Keratinocyte (primary cell): ENCODE data around the gene SEC61A2. TPM values are rescaled to one million over a fixed set of nuclear protein-coding genes. Genes with fewer than 3 reads are reported as not detected.

Source experiments
- DNase-seq: peaks from one replicate; pipeline ENCODE4 v3.0.0-alpha.2; 2011; ENCODE audit warnings: low read depth, missing footprints, low spot score
- FAIRE-seq: peaks from 2 replicates; lab custom pipeline; 2011; peaks lifted over from hg19 to GRCh38; lab: Jason Lieb, UNC
- H2AFZ ChIP-seq: 2 replicates; pipeline ENCODE4 v1.6.0; 2012; ENCODE audit warnings: low read length, control low read depth, inconsistent platforms; ENCODE audit not compliant: control insufficient read depth
- H3K27ac ChIP-seq: 2 replicates; pipeline ENCODE4 v1.5.1; 2011; ENCODE audit warnings: low read length; ENCODE audit not compliant: control insufficient read depth, insufficient read depth
- H3K27me3 ChIP-seq: 3 replicates; pipeline ENCODE4 v1.6.0; 2011; ENCODE audit warnings: low read length; ENCODE audit not compliant: control insufficient read depth, insufficient read depth; ENCODE audit errors: extremely low read depth
- H3K36me3 ChIP-seq, 2 experiments: 2 replicates in 1 of 2; 3 replicates in 1 of 2; pipeline ENCODE4 v1.5.1; 2011; ENCODE audit warnings: low read length in 2 of 2, mild to moderate bottlenecking in 1 of 2; ENCODE audit not compliant: control insufficient read depth in 2 of 2, insufficient read depth in 2 of 2; ENCODE audit errors: extremely low read depth in 1 of 2
- H3K4me1 ChIP-seq: 3 replicates; pipeline ENCODE4 v1.5.1; 2011; ENCODE audit warnings: low read length; ENCODE audit not compliant: control insufficient read depth, insufficient read depth; ENCODE audit errors: extremely low read depth
- H3K4me2 ChIP-seq: 3 replicates; pipeline ENCODE4 v1.6.0; 2011; ENCODE audit warnings: low read depth, low read length; ENCODE audit not compliant: control insufficient read depth, insufficient read depth; ENCODE audit errors: extremely low read depth
- H3K4me3 ChIP-seq, 3 experiments: fragments of 200-600 bp in 1 of 3; sonication (generic) in 1 of 3; 2 replicates in 2 of 3; 3 replicates in 1 of 3; pipeline ENCODE4 v1.5.1; 2011 to 2016; ENCODE audit warnings: low read length in 3 of 3, mild to moderate bottlenecking in 3 of 3, control low read depth in 2 of 3, inconsistent platforms in 1 of 3, low read depth in 1 of 3, mixed read lengths in 1 of 3, mixed run types in 1 of 3, moderate library complexity in 1 of 3; ENCODE audit not compliant: control insufficient read depth in 2 of 3, insufficient read depth in 2 of 3; ENCODE audit errors: extremely low read depth in 1 of 3
- H3K79me2 ChIP-seq: 2 replicates; pipeline ENCODE4 v1.6.0; 2012; ENCODE audit warnings: low read length; ENCODE audit not compliant: control insufficient read depth, insufficient read depth
- H3K9ac ChIP-seq: 3 replicates; pipeline ENCODE4 v1.6.0; 2011; ENCODE audit warnings: low read length; ENCODE audit not compliant: control insufficient read depth, insufficient read depth; ENCODE audit errors: extremely low read depth
- H3K9me1 ChIP-seq: 3 replicates; pipeline ENCODE4 v1.6.0; 2011; ENCODE audit warnings: low read length; ENCODE audit not compliant: control insufficient read depth, insufficient read depth; ENCODE audit errors: extremely low read depth
- H3K9me3 ChIP-seq: 2 replicates; pipeline ENCODE4 v1.5.1; 2012; ENCODE audit warnings: low read depth, low read length; ENCODE audit not compliant: control insufficient read depth
- H4K20me1 ChIP-seq: 3 replicates; pipeline ENCODE4 v1.6.0; 2011; ENCODE audit warnings: low read length; ENCODE audit not compliant: control insufficient read depth, insufficient read depth; ENCODE audit errors: extremely low read depth
- EZH2 ChIP-seq: IDR thresholded peaks from one replicate; pipeline ENCODE4 v1.6.1; 2012; ENCODE audit warnings: inconsistent platforms, mild to moderate bottlenecking, low read length, moderate library complexity
- dilution Hi-C: fragments of 300-500 bp; cut with MboI; formaldehyde crosslinking; loops from one replicate; pipeline ENCODE4 v1.7.0; 2020; ENCODE audit warnings: low sequenced_read_pairs; ENCODE audit not compliant: extremely low pct_ligation_motif_present
- polyA plus RNA-seq, 5 experiments: library from polyadenylated mRNA; depleted of rRNA in 3 of 5; stranded (reverse) in 3 of 5; stranded (forward) in 1 of 5; unstranded in 1 of 5; fragments of >200 nt; gene quantifications; 1 replicate in 1 of 5; 2 replicates in 3 of 5; 3 replicates in 1 of 5; pipeline versions ENCODE4 v1.2.1 to v1.2.3, GENCODE V29; 2011 to 2012; ENCODE audit warnings: missing spikeins in 2 of 5, low read depth in 1 of 5, low replicate concordance in 1 of 5
- TF ChIP-seq, protein P1 (sequence below), 3 experiments: IDR thresholded peaks in 1 of 3; conservative IDR thresholded peaks in 1 of 3; optimal IDR thresholded peaks in 1 of 3; 2 replicates in 2 of 3; 3 replicates in 1 of 3; pipeline versions ENCODE3 to v1.5.1; 2011; ENCODE audit warnings: low read length in 3 of 3, mild to moderate bottlenecking in 3 of 3, moderate library complexity in 2 of 3, control low read depth in 1 of 3, inconsistent platforms in 1 of 3; ENCODE audit not compliant: insufficient read depth in 2 of 3; ENCODE audit errors: extremely low read depth in 1 of 3

Gene SEC61A2
- polyA plus RNA-seq, 1 donor (not counting 4 experiments of a cell fraction or from before 2014, with no cell fraction given) = 13.7 TPM

GRCh38 chr10:12135631-12136030 lies 6.2 kb downstream of the SEC61A2 start:
- H3K9me3 ChIP-seq = no peaks in the 10 kb centered on the region
- no peaks in the 10 kb centered on the region for H4K20me1 ChIP-seq
- no peaks in the 10 kb centered on the region for H3K4me1 ChIP-seq
- H3K9me1 ChIP-seq = no peaks in the 10 kb centered on the region
- H3K9ac ChIP-seq = no peak overlapping the region
- dilution Hi-C loops = no loop called here
- no peaks in the 10 kb centered on the region for H3K27me3 ChIP-seq
- no peak overlapping the region for H2AFZ ChIP-seq
- FAIRE-seq = no peak
- peaks cover 7 to 10% of the 10 kb centered on the region in 2 experiments for H3K36me3 ChIP-seq
- TF ChIP-seq, protein P1, sequence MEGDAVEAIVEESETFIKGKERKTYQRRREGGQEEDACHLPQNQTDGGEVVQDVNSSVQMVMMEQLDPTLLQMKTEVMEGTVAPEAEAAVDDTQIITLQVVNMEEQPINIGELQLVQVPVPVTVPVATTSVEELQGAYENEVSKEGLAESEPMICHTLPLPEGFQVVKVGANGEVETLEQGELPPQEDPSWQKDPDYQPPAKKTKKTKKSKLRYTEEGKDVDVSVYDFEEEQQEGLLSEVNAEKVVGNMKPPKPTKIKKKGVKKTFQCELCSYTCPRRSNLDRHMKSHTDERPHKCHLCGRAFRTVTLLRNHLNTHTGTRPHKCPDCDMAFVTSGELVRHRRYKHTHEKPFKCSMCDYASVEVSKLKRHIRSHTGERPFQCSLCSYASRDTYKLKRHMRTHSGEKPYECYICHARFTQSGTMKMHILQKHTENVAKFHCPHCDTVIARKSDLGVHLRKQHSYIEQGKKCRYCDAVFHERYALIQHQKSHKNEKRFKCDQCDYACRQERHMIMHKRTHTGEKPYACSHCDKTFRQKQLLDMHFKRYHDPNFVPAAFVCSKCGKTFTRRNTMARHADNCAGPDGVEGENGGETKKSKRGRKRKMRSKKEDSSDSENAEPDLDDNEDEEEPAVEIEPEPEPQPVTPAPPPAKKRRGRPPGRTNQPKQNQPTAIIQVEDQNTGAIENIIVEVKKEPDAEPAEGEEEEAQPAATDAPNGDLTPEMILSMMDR (optimal IDR thresholded peaks at IDR 0.05 in 1 of 3, IDR thresholded peaks at IDR 0.05 in 1 of 3, conservative IDR thresholded peaks at IDR 0.05 in 1 of 3; ENCODE audit: extremely low read depth in 1 of 3, insufficient read depth in 2 of 3, low read length in 3 of 3) = no peak
- TF ChIP-seq EZH2 = no peak
- DNase-seq = no peak
- no peak overlapping the region for H3K4me2 ChIP-seq
- H3K27ac ChIP-seq = no peak overlapping the region
- H3K4me3 ChIP-seq = no peak overlapping the region
- peaks cover 13% of the 10 kb centered on the region for H3K79me2 ChIP-seq

GRCh38 chr10:12140038-12140437 lies 10.6 kb downstream of the SEC61A2 start:
- H3K9ac ChIP-seq = no peak overlapping the region
- H4K20me1 ChIP-seq = no peaks in the 10 kb centered on the region
- H3K27ac ChIP-seq = no peak overlapping the region
- H3K4me2 ChIP-seq = no peak overlapping the region
- no peaks in the 10 kb centered on the region for H3K27me3 ChIP-seq
- no peak for TF ChIP-seq EZH2
- TF ChIP-seq, protein P1 (optimal IDR thresholded peaks at IDR 0.05 in 1 of 3, IDR thresholded peaks at IDR 0.05 in 1 of 3, conservative IDR thresholded peaks at IDR 0.05 in 1 of 3; ENCODE audit: extremely low read depth in 1 of 3, insufficient read depth in 2 of 3, low read length in 3 of 3) = no peak
- no peaks in the 10 kb centered on the region for H3K4me1 ChIP-seq
- no peak overlapping the region for H2AFZ ChIP-seq
- no peak for DNase-seq
- H3K9me1 ChIP-seq = peaks cover 2% of the 10 kb centered on the region
- no peaks in the 10 kb centered on the region for H3K9me3 ChIP-seq
- H3K4me3 ChIP-seq = no peak overlapping the region
- no peaks in the 10 kb centered on the region for H3K79me2 ChIP-seq
- H3K36me3 ChIP-seq = peaks cover 18 to 21% of the 10 kb centered on the region in 2 experiments
- dilution Hi-C loops = no loop called here
- FAIRE-seq = no peak
